BLaER1 (cell line): ENCODE data around the gene EPS8.

Experiments
- H3K27ac ChIP-seq: shearing (Covaris generic); formaldehyde crosslinking; 2 replicates; pipeline ENCODE4 v1.8.1; 2022
- H3K27me3 ChIP-seq: shearing (Covaris generic); formaldehyde crosslinking; 2 replicates; pipeline ENCODE4 v1.8.1; 2022
- H3K36me3 ChIP-seq: shearing (Covaris generic); formaldehyde crosslinking; 2 replicates; pipeline ENCODE4 v1.8.1; 2022
- H3K4me1 ChIP-seq: shearing (Covaris generic); formaldehyde crosslinking; 2 replicates; pipeline ENCODE4 v1.8.1; 2022
- H3K4me2 ChIP-seq: shearing (Covaris generic); formaldehyde crosslinking; 2 replicates; pipeline ENCODE4 v1.8.1; 2022
- H3K4me3 ChIP-seq: shearing (Covaris generic); formaldehyde crosslinking; 2 replicates; pipeline ENCODE4 v1.8.1; 2022
- H3K9ac ChIP-seq: shearing (Covaris generic); formaldehyde crosslinking; 2 replicates; pipeline ENCODE4 v1.8.1; 2022
- H3K9me3 ChIP-seq: shearing (Covaris generic); formaldehyde crosslinking; 2 replicates; pipeline ENCODE4 v1.8.1; 2022
- H4K20me1 ChIP-seq: shearing (Covaris generic); formaldehyde crosslinking; 2 replicates; pipeline ENCODE4 v1.8.1; 2022
- Cebpa-rat ChIP-seq: shearing (Covaris generic); IDR thresholded peaks from 2 replicates; pipeline ENCODE4 v1.8.1; 2022

EPS8 gene

DNA sequence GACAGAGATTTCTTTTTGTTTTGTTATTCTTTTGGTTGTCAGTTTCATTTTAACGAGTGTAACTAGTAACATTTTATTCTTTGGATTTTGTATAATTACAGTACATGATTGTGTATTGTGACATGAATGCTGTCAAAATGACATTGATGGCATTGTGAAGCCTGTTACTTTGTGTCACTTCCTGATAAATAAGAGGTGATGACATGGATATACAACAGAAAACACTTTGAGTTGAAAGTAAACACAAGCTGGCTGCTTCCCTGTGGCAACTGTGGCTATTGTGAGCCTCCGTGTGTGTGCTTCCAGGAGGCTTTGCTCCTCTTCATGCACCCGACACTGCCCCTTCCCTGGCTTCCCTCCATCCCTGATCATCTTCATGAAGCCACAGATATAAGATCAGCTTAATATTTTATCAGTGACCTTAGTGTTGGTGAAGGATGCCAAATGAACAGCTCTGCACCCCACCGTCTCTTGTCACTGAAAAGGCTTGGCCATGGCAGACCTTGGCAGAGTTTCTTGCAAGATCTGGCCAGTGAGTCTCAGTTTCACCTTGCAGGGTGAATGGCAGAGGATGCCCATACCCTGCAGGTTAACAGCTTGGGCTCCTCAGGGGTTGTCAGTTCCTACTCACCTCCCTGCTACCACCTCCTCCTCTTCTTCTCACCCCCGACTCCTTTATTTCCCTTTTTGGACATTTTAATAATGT lies 191.9 kb downstream of the EPS8 start:
- H3K9me3 ChIP-seq: no peaks in the 10 kb centered on the region
- H3K9ac ChIP-seq: no peak overlapping the region
- H4K20me1 ChIP-seq: no peaks in the 10 kb centered on the region
- no peaks in the 10 kb centered on the region for H3K36me3 ChIP-seq
- no peak overlapping the region for H3K4me2 ChIP-seq
- no peak overlapping the region for H3K27ac ChIP-seq
- no peak overlapping the region for H3K4me3 ChIP-seq
- H3K27me3 ChIP-seq: no peaks in the 10 kb centered on the region
- no peak for TF ChIP-seq Cebpa-rat
- H3K4me1 ChIP-seq: no peaks in the 10 kb centered on the region

DNA sequence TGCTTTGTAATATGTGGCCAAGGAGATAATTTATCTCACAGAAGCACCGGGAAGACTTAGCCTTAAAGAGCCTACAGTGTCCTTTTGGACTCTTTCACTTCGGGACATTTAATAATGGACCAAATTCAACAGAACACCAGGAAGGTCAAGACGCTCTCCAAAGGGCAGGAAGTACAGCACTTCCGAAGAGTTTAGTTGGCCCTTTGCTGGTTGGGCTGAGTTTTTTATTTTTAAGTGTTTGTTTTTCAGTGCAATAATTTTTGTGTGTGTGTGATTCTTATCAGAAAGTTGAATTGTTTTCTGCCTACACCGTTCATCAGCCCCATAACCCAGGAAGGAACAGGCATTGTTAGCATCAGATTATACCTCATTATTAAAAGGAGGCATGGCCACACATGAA lies 193.0 kb downstream of the EPS8 start:
- no peak overlapping the region for H3K9ac ChIP-seq
- no peaks in the 10 kb centered on the region for H3K27me3 ChIP-seq
- H3K4me1 ChIP-seq: no peaks in the 10 kb centered on the region
- no peak overlapping the region for H3K4me3 ChIP-seq
- H3K27ac ChIP-seq: no peak overlapping the region
- no peaks in the 10 kb centered on the region for H3K9me3 ChIP-seq
- H3K36me3 ChIP-seq: no peaks in the 10 kb centered on the region
- H4K20me1 ChIP-seq: no peaks in the 10 kb centered on the region
- no peak overlapping the region for H3K4me2 ChIP-seq
- TF ChIP-seq Cebpa-rat: no peak

DNA sequence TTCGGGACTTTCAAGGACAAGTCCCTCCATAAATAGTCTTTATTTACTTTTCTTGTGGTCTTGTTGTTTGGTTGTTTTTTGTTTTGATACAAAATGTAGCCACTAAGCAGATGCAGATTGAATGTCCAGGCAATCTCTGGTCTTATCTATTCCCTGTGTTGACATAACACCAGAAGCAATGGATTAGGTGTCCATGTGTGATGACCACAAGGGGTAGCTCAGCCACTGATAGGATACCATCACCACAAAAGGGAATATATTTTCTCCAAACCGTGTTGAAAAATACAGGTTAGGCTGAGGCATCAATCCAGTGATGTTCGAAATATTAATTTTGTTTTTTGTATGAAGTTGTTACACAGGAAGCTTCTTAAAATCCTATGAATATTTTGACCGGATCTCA lies 196.3 kb downstream of the EPS8 start:
- Histone ChIP-seq H3K27me3 (no peaks in the 10 kb centered on the region), H3K27ac (no peak overlapping the region), H3K4me1 (no peaks in the 10 kb centered on the region), H3K4me3 (no peak overlapping the region), H3K9ac (no peak overlapping the region), H3K4me2 (no peak overlapping the region), H3K9me3 (no peaks in the 10 kb centered on the region), H4K20me1 (no peaks in the 10 kb centered on the region), H3K36me3 (no peaks in the 10 kb centered on the region)
- TF ChIP-seq Cebpa-rat: no peak

DNA sequence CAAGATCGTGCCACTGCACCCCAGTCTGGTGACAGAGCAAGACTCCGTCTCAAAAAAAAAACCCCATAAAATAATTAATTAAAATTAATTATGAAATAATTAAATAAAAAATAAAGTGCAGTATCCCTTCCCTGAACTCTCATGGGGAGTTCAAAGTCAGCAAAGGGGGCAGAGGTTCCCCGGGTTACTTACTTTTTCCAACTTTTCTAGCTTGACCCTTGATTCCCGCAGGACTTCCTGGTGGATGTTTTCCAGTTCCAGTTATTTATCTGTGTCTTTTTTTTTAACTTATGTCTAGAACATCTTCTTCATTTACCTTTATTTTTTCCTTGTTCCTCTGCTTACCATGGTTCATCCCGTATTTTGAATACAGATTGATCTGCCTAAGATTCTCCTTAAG lies 197.4 kb downstream of the EPS8 start:
- Histone ChIP-seq H3K4me2 (no peak overlapping the region), H4K20me1 (no peaks in the 10 kb centered on the region), H3K4me1 (no peaks in the 10 kb centered on the region), H3K27me3 (no peaks in the 10 kb centered on the region), H3K9ac (no peak overlapping the region), H3K4me3 (no peak overlapping the region), H3K36me3 (no peaks in the 10 kb centered on the region), H3K9me3 (no peaks in the 10 kb centered on the region), H3K27ac (no peak overlapping the region)
- TF ChIP-seq Cebpa-rat: no peak

DNA sequence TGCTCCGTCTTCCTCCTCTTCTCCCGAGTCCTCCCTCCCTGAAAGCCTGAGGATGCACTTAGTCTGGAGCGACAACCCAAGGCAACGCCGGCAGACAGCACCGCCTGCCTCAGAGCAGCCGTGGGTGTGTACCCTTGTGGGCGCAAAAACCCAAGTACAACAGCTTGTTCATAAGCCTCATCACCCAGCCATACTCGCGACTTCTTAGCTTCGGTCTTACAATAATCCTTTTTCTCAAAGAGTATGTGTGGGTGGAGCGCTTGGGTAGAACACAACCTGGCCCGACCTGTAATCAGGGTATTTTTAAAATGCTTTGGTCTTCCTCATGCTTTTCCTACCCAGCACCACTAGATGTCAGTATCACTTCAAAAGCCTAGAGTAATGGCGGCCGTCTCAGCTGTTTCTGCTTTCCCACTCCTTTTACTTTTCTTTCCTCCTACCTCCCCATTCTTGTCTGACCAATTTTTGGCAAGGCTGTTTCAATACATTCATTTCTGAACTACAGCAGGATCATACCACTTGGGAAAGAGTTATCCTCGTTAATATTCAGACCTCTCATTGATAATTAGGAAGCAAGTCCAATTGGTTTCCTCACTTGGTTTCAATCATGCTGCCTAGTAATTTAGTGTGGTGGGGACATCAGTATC lies 198.9 kb downstream of the EPS8 start:
- Histone ChIP-seq H3K27ac (no peak overlapping the region), H3K9me3 (no peaks in the 10 kb centered on the region), H3K4me3 (no peak overlapping the region), H3K4me1 (no peaks in the 10 kb centered on the region), H3K4me2 (peak overlapping the region; percentile 32; the same call in 1 of the 2 replicates), H3K36me3 (no peaks in the 10 kb centered on the region), H4K20me1 (no peaks in the 10 kb centered on the region), H3K27me3 (no peaks in the 10 kb centered on the region), H3K9ac (no peak overlapping the region)
- no peak for TF ChIP-seq Cebpa-rat

DNA sequence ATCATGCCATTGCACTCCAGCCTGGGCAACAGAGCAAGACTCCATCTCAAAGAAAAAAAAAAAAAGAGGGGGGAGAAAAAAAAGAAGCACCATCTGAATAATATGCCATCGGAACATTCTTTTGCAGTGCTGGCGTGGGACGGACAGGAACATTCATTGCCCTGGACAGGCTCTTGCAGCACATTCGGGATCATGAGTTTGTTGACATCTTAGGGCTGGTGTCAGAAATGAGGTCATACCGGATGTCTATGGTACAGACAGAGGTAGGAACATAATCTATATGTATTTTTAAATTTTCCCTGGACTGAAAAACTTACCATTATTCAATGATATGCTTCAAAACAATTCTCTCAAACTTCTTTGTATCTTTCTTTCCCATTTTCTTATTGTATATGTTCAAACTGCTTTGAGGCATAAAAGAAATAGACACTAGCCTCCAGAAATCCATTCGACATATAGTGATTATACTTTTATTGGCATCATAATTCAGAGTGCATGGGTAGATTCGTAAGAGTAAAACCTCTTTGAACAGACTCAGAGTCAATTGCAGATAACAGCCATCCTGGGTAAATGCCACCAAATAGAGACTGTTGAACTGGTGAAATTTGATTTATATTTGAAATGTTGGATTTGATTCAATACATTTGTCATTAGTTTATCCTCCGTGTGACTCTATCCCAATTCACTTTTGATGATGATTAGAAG lies 199.7 kb downstream of the EPS8 start:
- Histone ChIP-seq H4K20me1 (no peaks in the 10 kb centered on the region), H3K9me3 (no peaks in the 10 kb centered on the region), H3K27ac (no peak overlapping the region), H3K4me3 (no peak overlapping the region), H3K36me3 (no peaks in the 10 kb centered on the region), H3K27me3 (no peaks in the 10 kb centered on the region), H3K4me2 (no peak overlapping the region), H3K9ac (no peak overlapping the region), H3K4me1 (no peaks in the 10 kb centered on the region)
- no peak for TF ChIP-seq Cebpa-rat

DNA sequence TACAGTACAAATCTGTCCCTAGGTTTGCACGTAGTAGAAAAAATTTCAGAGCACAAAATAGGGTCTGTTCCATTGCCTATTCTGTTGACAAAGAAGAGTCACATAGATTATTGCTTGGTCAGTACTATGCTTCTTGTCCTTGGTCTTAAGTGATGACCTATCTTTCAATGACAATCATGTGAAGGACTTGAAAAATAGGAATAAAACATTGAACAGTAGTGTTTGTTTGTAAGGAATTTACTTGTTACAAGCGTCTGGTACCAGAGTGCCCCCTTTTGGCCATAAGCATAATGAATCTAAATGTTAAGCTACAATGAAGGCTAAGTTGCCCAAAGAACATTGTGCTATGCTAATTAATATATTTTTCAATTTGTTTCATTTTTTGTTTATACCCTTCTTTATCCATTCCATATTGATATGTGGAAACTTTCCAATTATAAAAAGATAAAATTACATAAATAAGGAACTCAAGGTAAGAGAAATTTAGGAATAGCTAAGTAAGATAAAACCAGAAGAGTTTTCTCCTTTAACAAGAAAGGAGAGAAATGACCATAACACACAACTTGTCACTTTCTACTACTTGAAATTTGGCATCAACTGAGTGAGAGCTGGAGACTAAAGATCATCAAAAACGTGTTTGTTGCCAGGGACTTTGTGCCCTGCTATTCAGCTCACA lies 204.7 kb downstream of the EPS8 start:
- Histone ChIP-seq H3K27ac (no peak overlapping the region), H3K9ac (no peak overlapping the region), H3K4me3 (no peak overlapping the region), H3K4me1 (no peaks in the 10 kb centered on the region), H4K20me1 (no peaks in the 10 kb centered on the region), H3K4me2 (no peak overlapping the region), H3K27me3 (no peaks in the 10 kb centered on the region), H3K36me3 (no peaks in the 10 kb centered on the region), H3K9me3 (no peaks in the 10 kb centered on the region)
- TF ChIP-seq Cebpa-rat: no peak

DNA sequence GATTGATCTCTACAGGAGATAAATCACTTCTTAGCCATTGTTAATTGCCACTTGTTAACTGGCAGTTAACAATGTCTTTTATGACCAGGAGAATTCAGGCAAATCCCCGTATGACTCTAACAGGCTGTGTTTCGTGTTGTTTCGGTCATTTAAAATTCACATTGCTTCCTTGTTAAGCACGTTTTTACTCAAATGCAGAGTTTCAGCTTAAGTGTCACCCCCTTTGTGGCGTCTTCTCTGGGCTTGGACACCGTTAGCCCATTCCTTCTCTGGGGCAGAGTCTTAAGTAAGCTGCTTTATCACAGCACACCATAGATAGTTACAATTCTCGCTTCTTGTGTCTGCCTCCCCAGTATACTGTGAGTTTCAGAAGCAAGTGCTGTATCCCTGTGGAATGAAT lies 205.4 kb downstream of the EPS8 start:
- H3K4me3 ChIP-seq: no peak overlapping the region
- no peak overlapping the region for H3K9ac ChIP-seq
- TF ChIP-seq Cebpa-rat: no peak
- no peak overlapping the region for H3K27ac ChIP-seq
- H3K4me1 ChIP-seq: no peaks in the 10 kb centered on the region
- H3K4me2 ChIP-seq: no peak overlapping the region
- no peaks in the 10 kb centered on the region for H4K20me1 ChIP-seq
- no peaks in the 10 kb centered on the region for H3K9me3 ChIP-seq
- no peaks in the 10 kb centered on the region for H3K36me3 ChIP-seq
- no peaks in the 10 kb centered on the region for H3K27me3 ChIP-seq

DNA sequence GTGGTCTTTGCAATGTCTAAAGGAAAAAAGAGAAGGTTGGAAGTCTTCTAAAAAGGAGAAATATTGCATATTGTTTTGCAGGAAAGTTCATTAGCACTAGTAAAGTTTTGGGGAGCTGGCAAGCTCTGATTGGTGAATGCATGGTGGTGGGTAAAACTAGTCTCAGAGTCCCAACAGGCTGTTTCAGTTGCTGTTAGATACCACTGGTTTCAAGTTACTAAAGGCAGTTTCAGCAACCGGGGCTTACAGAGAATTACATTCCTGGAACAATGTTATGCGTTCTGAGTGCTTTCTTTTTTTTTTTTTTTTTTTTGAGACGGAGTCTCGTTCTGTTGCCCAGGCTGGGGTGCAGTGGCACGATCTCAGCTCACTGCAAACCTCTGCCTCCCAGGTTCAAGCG lies 208.2 kb downstream of the EPS8 start:
- Histone ChIP-seq H3K4me3 (no peak overlapping the region), H3K4me2 (no peak overlapping the region), H3K9ac (no peak overlapping the region), H3K4me1 (no peaks in the 10 kb centered on the region), H3K9me3 (no peaks in the 10 kb centered on the region), H4K20me1 (no peaks in the 10 kb centered on the region), H3K27me3 (no peaks in the 10 kb centered on the region), H3K27ac (no peak overlapping the region), H3K36me3 (no peaks in the 10 kb centered on the region)
- no peak for TF ChIP-seq Cebpa-rat

DNA sequence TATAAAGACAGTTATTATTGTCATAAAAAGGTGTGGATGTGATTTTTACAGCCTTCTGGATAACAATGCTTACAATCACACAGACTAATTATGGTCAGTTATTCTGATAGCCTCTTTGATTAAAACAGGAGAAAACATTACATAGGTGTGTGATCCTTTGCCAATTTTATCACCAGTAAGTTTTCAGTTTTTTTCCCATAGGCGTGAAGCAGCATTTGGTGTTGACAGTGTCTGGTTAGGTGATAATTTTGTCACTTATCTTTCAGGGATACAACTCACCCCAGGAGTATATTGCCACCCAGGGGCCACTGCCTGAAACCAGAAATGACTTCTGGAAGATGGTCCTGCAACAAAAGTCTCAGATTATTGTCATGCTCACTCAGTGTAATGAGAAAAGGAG lies 208.8 kb downstream of the EPS8 start:
- no peaks in the 10 kb centered on the region for H3K4me1 ChIP-seq
- H4K20me1 ChIP-seq: no peaks in the 10 kb centered on the region
- H3K9ac ChIP-seq: no peak overlapping the region
- H3K4me3 ChIP-seq: no peak overlapping the region
- no peak overlapping the region for H3K4me2 ChIP-seq
- no peak for TF ChIP-seq Cebpa-rat
- H3K36me3 ChIP-seq: no peaks in the 10 kb centered on the region
- no peaks in the 10 kb centered on the region for H3K9me3 ChIP-seq
- H3K27me3 ChIP-seq: no peaks in the 10 kb centered on the region
- no peak overlapping the region for H3K27ac ChIP-seq
